Cardiac fibroblast (primary cell): Measurements from ENCODE around the gene TMEM37.

ENCODE experiments used
- DNase-seq, 2 donors: peaks; one replicate each; pipeline versions ENCODE4 v3.0.0 to v3.0.0-alpha.2; 2010; ENCODE audit warnings: low read depth in 2 of 2
- H3K4me3 ChIP-seq, 2 donors: replicated peaks in 1 of 2; 1 replicate in 1 of 2; 2 replicates in 1 of 2; pipeline ENCODE4 v1.5.1; 2011; ENCODE audit warnings: low read depth in 2 of 2, low read length in 2 of 2, mild to moderate bottlenecking in 2 of 2, moderate library complexity in 1 of 2
- CTCF ChIP-seq: IDR thresholded peaks from one replicate; pipeline ENCODE4 v1.5.1; 2011; ENCODE audit warnings: low read depth, mild to moderate bottlenecking, low read length, inconsistent platforms

Gene TMEM37

GRCh38 chr2:119431155-119431975 is at the start of gene TMEM37:
TMEM37 (plus strand) TSS chr2:119431854; CDS start chr2:119431904, 50 bp downstream.
- H3K4me3 ChIP-seq, result peak within 1 kb of the TSS; percentile 39 to 53
- TF ChIP-seq CTCF, result no peak
- peak; percentile 64 to 81 for DNase-seq

GRCh38 chr2:119383410-119384140 is 48.1 kb upstream of the TMEM37 start:
- H3K4me3 ChIP-seq, result no peak overlapping the region
- no peak for DNase-seq
- TF ChIP-seq CTCF, result no peak

GRCh38 chr2:119384971-119385370 is 46.7 kb upstream of the TMEM37 start:
- no peak for TF ChIP-seq CTCF
- H3K4me3 ChIP-seq, result no peak overlapping the region
- DNase-seq, result no peak

GRCh38 chr2:119385466-119385865 is 46.2 kb upstream of the TMEM37 start:
- no peak for TF ChIP-seq CTCF
- no peak overlapping the region for H3K4me3 ChIP-seq
- no peak for DNase-seq

- H3K4me3 ChIP-seq, result no peak overlapping the region
- DNase-seq, result peak; percentile 92
- peak; percentile 22 for TF ChIP-seq CTCF
These were observed 44.1 kb upstream of the TMEM37 start for GRCh38 chr2:119387381-119388129.

- no peak for TF ChIP-seq CTCF
These were observed 41.9 kb upstream of the TMEM37 start for GRCh38 chr2:119389615-119390306.

More at GRCh38 chr2:119389615-119390306, 41.9 kb upstream of the TMEM37 start:
- DNase-seq, result peak; percentile 65
- no peak overlapping the region for H3K4me3 ChIP-seq
